HepG2 (cell line): ENCODE results near the gene SEC24D. TPM values are rescaled to one million over a fixed set of nuclear protein-coding genes. Genes with fewer than 3 reads are reported as not detected.

Source experiments
- ATAC-seq: fragments of 200-7000 bp; cut with Tn5 transposase; 3 replicates; pipeline ENCODE4 v1.9.1; 2020; ENCODE audit warnings: mild to moderate bottlenecking, moderate library complexity
- BruUV-seq: library from RNA; stranded (reverse); fragments of 400-500 nt; replicated peaks from 2 replicates; lab custom pipeline; 2021; lab: Mats Ljungman, UMichigan
- CTCF ChIA-PET: fragments of 300-600 bp; formaldehyde crosslinking; extraction: SDS; loops from one replicate; lab custom pipeline; 2021; ENCODE audit warnings: low total read pairs, inconsistent platforms, low intra/inter-chr PET ratio; lab: Yijun Ruan, JAX
- POLR2A ChIA-PET: fragments of 350-600 bp; sonication (Branson Sonifier 250); formaldehyde crosslinking; loops from one replicate; lab custom pipeline; 2020; ENCODE audit warnings: antibody characterized with exemption, inconsistent platforms; lab: Yijun Ruan, JAX
- DNase-seq: peaks from one replicate; pipeline ENCODE4 v3.0.0-alpha.2; 2015; ENCODE audit warnings: low spot score
- FAIRE-seq: peaks from 3 replicates; lab custom pipeline; 2011; peaks lifted over from hg19 to GRCh38; lab: Jason Lieb, UNC
- H2AFZ ChIP-seq: one replicate; pipeline ENCODE4 v1.6.1; 2011; ENCODE audit warnings: low read length, inconsistent platforms
- H3K27ac ChIP-seq: fragments of 300-600 bp; 3 replicates; pipeline ENCODE4 v1.8.0; 2011; ENCODE audit warnings: mixed run types, mild to moderate bottlenecking, mixed read lengths, low read length, inconsistent platforms; ENCODE audit not compliant: insufficient read depth; ENCODE audit errors: extremely low read length
- H3K27me3 ChIP-seq, 2 experiments: fragments of 200-600 bp in 1 of 2; 2 replicates in 1 of 2; 3 replicates in 1 of 2; pipeline versions ENCODE4 v1.6.0 to v1.8.0; 2011; ENCODE audit warnings: low read length in 2 of 2, mild to moderate bottlenecking in 2 of 2, moderate library complexity in 2 of 2, inconsistent platforms in 1 of 2; ENCODE audit not compliant: insufficient read depth in 2 of 2, control insufficient read depth in 1 of 2
- H3K36me3 ChIP-seq, 2 experiments: fragments of 200-600 bp in 1 of 2; replicated peaks in 1 of 2; 2 replicates in 1 of 2; 3 replicates in 1 of 2; pipeline versions ENCODE4 v1.5.1 to v1.8.0; 2011; ENCODE audit warnings: low read length in 2 of 2, inconsistent platforms in 1 of 2; ENCODE audit not compliant: insufficient read depth in 2 of 2, control insufficient read depth in 1 of 2
- H3K4me1 ChIP-seq: 2 replicates; pipeline ENCODE4 v1.5.1; 2012; ENCODE audit warnings: low read length, inconsistent platforms; ENCODE audit not compliant: insufficient read depth
- H3K4me2 ChIP-seq: 2 replicates; pipeline ENCODE4 v1.6.0; 2011; ENCODE audit warnings: low read depth, low read length, inconsistent platforms
- H3K4me3 ChIP-seq, 3 experiments: fragments of 200-600 bp in 1 of 3; sonication (generic), shearing (Covaris generic) in 1 of 3; replicated peaks in 1 of 3; 2 replicates each; pipeline ENCODE4 v1.5.1; 2011 to 2016; ENCODE audit warnings: low read length in 3 of 3, inconsistent platforms in 2 of 3, low read depth in 2 of 3, mild to moderate bottlenecking in 2 of 3, control low read depth in 1 of 3, mixed read lengths in 1 of 3; ENCODE audit not compliant: insufficient read depth in 1 of 3
- H3K79me2 ChIP-seq: one replicate; pipeline ENCODE4 v1.6.1; 2011; ENCODE audit warnings: low read length, inconsistent platforms; ENCODE audit not compliant: insufficient read depth
- H3K9ac ChIP-seq: 2 replicates; pipeline ENCODE4 v1.6.0; 2011; ENCODE audit warnings: mild to moderate bottlenecking, low read depth, low read length, inconsistent platforms; ENCODE audit not compliant: insufficient read depth
- H3K9me3 ChIP-seq: 2 replicates; pipeline ENCODE4 v1.5.1; 2012; ENCODE audit warnings: mild to moderate bottlenecking, low read length
- H4K20me1 ChIP-seq: 2 replicates; pipeline ENCODE4 v1.6.0; 2011; ENCODE audit warnings: inconsistent platforms, mild to moderate bottlenecking, low read length, moderate library complexity; ENCODE audit not compliant: insufficient read depth
- EEA1 ChIP-seq: sonication (generic); formaldehyde crosslinking; IDR thresholded peaks from 2 replicates; pipeline ENCODE4 v1.5.1; 2020; ENCODE audit warnings: mild to moderate bottlenecking, missing genetic modification reagents, borderline replicate concordance
- FOSL2 ChIP-seq: sonication (generic); formaldehyde crosslinking; IDR thresholded peaks from 2 replicates; pipeline ENCODE4 v1.4.0; 2020; ENCODE audit warnings: missing genetic modification reagents
- NFIB ChIP-seq: sonication (generic); formaldehyde crosslinking; IDR thresholded peaks from 2 replicates; pipeline ENCODE4 v1.9.0; 2021; ENCODE audit warnings: missing genetic modification reagents, mild to moderate bottlenecking, borderline replicate concordance
- RELA ChIP-seq: sonication (generic); formaldehyde crosslinking; IDR thresholded peaks from 2 replicates; pipeline ENCODE4 v1.4.0; 2020; ENCODE audit warnings: missing genetic modification reagents
- STAT6 ChIP-seq: sonication (generic); formaldehyde crosslinking; IDR thresholded peaks from 2 replicates; pipeline ENCODE4 v1.4.0; 2020; ENCODE audit warnings: missing genetic modification reagents, mild to moderate bottlenecking, borderline replicate concordance
- TAF15 ChIP-seq: fragments of 200-400 bp; formaldehyde crosslinking; IDR thresholded peaks from one replicate; pipeline ENCODE4 v1.6.1; 2018; ENCODE audit warnings: mild to moderate bottlenecking, low read depth, low read length; ENCODE audit not compliant: poor library complexity, severe bottlenecking
- ZFP1 ChIP-seq: IDR thresholded peaks from 2 replicates; pipeline ENCODE4 v1.6.1; 2016
- ZMAT5 ChIP-seq: sonication (generic); formaldehyde crosslinking; IDR thresholded peaks from 2 replicates; pipeline ENCODE4 v1.5.0; 2020; ENCODE audit warnings: mild to moderate bottlenecking, low read depth, missing genetic modification reagents, borderline replicate concordance
- ZNF44 ChIP-seq: sonication (generic); formaldehyde crosslinking; IDR thresholded peaks from 2 replicates; pipeline ENCODE4 v1.5.1; 2020; ENCODE audit warnings: mild to moderate bottlenecking, missing genetic modification reagents
- ZNF746 ChIP-seq: sonication (generic); formaldehyde crosslinking; IDR thresholded peaks from 2 replicates; pipeline ENCODE4 v1.8.0; 2022; ENCODE audit warnings: mild to moderate bottlenecking, missing genetic modification reagents
- ZNF749 ChIP-seq: sonication (generic); formaldehyde crosslinking; IDR thresholded peaks from 2 replicates; pipeline ENCODE4 v1.8.0; 2022; ENCODE audit warnings: mild to moderate bottlenecking, missing genetic modification reagents, moderate library complexity, borderline replicate concordance
- ZNF776 ChIP-seq: sonication (generic); formaldehyde crosslinking; IDR thresholded peaks from 2 replicates; pipeline ENCODE4 v1.4.0; 2020; ENCODE audit warnings: mild to moderate bottlenecking, missing genetic modification reagents
- ZNF792 ChIP-seq: IDR thresholded peaks from 2 replicates; pipeline ENCODE4 v1.6.1; 2016
- WGBS: methylation state at CpG from one replicate; pipeline ENCODE4 v1.1.6; 2017; ENCODE audit warnings: low lambda C conversion rate; 5-methylcytosine and 5-hydroxymethylcytosine counted together
- in situ Hi-C: cut with HindIII; loops from 2 replicates; pipeline ENCODE4 v1.10.0; 2017; ENCODE audit warnings: low pct_unique_long_range_greater_than_20kb; ENCODE audit not compliant: extremely low pct_ligation_motif_present
- intact Hi-C: fragments of 100-400 bp; cut with micrococcal nuclease; formaldehyde crosslinking; loops from one replicate; pipeline ENCODE4 v1.10.0; 2022; ENCODE audit not compliant: unreplicated experiment
- polyA plus RNA-seq, 8 experiments: library from polyadenylated mRNA; depleted of rRNA in 3 of 8; stranded (reverse) in 7 of 8; unstranded in 1 of 8; fragments of >200 nt; fragmentation: Illumina TruSeq in 4 of 8; extraction: Trizol in 4 of 8; gene quantifications; 2 replicates each; pipeline versions ENCODE4 v1.2.1 to v1.2.3, GENCODE V29; 2011 to 2016; ENCODE audit warnings: low read depth in 4 of 8, missing spikeins in 1 of 8, mixed read lengths in 1 of 8; ENCODE audit not compliant: insufficient read depth in 1 of 8
- total RNA-seq, 5 experiments: library from RNA; depleted of rRNA; stranded (reverse); fragments of >200 nt; fragmentation: Illumina TruSeq; extraction: Trizol; gene quantifications; 2 replicates each; pipeline ENCODE4 v1.2.3, GENCODE V29; 2016; ENCODE audit warnings: low read depth in 1 of 5

The SEC24D gene
- total and polyA plus RNA-seq, 2 of the 13 experiments (the other 11 are each of a cell fraction or from before 2014, with no cell fraction given), result 30.0 to 51.1 TPM

- H3K27me3 ChIP-seq, result no peaks in the 10 kb centered on the region
- FAIRE-seq (no peak), DNase-seq (no peak), ATAC-seq (no peak)
- no peaks in the 10 kb centered on the region for H3K79me2 ChIP-seq
- no peak overlapping the region for H2AFZ ChIP-seq
- 58% methylated on average over 2 of the region's 2 CpGs for WGBS
- no peak overlapping the region for H3K4me2 ChIP-seq
- POLR2A ChIA-PET, result no interaction called here
- CTCF ChIA-PET, result no interaction called here
- intact Hi-C loops (no loop called here), in situ Hi-C loops (no loop called here)
- no peak for TF ChIP-seq EEA1 (CRISPR knock-in tag)
- no peak for TF ChIP-seq RELA (CRISPR knock-in tag)
- no peak for TF ChIP-seq NFIB
- no peak for TF ChIP-seq ZMAT5 (CRISPR knock-in tag)
- no peak for TF ChIP-seq ZNF746 (CRISPR knock-in tag)
- TF ChIP-seq ZFP1, result no peak
- TF ChIP-seq ZNF749 (CRISPR knock-in tag), result no peak
- no peak for TF ChIP-seq ZNF44
- no peak for TF ChIP-seq ZNF792 (CRISPR knock-in tag)
- TF ChIP-seq FOSL2 (CRISPR knock-in tag), result no peak
- no peak for TF ChIP-seq ZNF776 (CRISPR knock-in tag)
- no peak for TF ChIP-seq STAT6 (CRISPR knock-in tag)
- no peak for TF ChIP-seq TAF15
- H3K36me3 ChIP-seq, result peaks cover 10 to 29% of the 10 kb centered on the region in 2 experiments
- no TSS peak for BruUV-seq
- H3K4me3 ChIP-seq, result no peak overlapping the region
- H4K20me1 ChIP-seq, result peaks cover 3% of the 10 kb centered on the region; the same call in 1 of the 2 replicates
- no peak overlapping the region for H3K9ac ChIP-seq
- H3K27ac ChIP-seq, result no peak overlapping the region
- no peaks in the 10 kb centered on the region for H3K9me3 ChIP-seq
- H3K4me1 ChIP-seq, result peaks cover 48% of the 10 kb centered on the region
Measured at GRCh38 chr4:118755438-118756226, 80.3 kb downstream of the SEC24D start.
